Pancreas (tissue), 10 donors: ENCODE measurements around the gene IFI30. TPM values are rescaled to one million over a fixed set of nuclear protein-coding genes. Genes with fewer than 3 reads are reported as not detected.

Experiments used
- ATAC-seq, 4 donors: fragments of 200-7000 bp; cut with Tn5 transposase; one replicate each; pipeline versions ENCODE4 v1.8.0 to v1.9.1; 2020; ENCODE audit warnings: mild to moderate bottlenecking in 4 of 4, moderate library complexity in 4 of 4
- DNase-seq, 6 donors: peaks; one replicate each; pipeline ENCODE4 v3.0.0-alpha.2; 2020
- FAIRE-seq: peaks from 2 replicates; lab custom pipeline; 2012; peaks lifted over from hg19 to GRCh38; lab: Jason Lieb, UNC
- H3K27ac ChIP-seq, 4 donors: fragments of 200-600 bp; sonication (generic); 1 replicate in 3 of 4; 2 replicates in 1 of 4; pipeline versions ENCODE4 v1.5.0 to v1.8.0; 2020
- H3K27me3 ChIP-seq, 4 donors: fragments of 200-600 bp; one replicate each; pipeline ENCODE4 v1.8.0; 2021
- H3K36me3 ChIP-seq, 3 donors: fragments of 200-600 bp; sonication (generic) in 1 of 3; one replicate each; pipeline versions ENCODE4 v1.5.0 to v1.8.0; 2020 to 2021
- H3K4me1 ChIP-seq, 3 donors: fragments of 200-600 bp; one replicate each; pipeline ENCODE4 v1.8.0; 2021
- H3K4me3 ChIP-seq, 4 donors: fragments of 200-600 bp; sonication (generic) in 2 of 4; one replicate each; pipeline versions ENCODE4 v1.5.0 to v1.8.0; 2020 to 2021
- H3K9me3 ChIP-seq, 4 donors: fragments of 200-600 bp; one replicate each; pipeline ENCODE4 v1.8.0; 2021
- CTCF ChIP-seq, 4 donors: fragments of 200-600 bp; sonication (generic) in 3 of 4; IDR thresholded peaks; one replicate each; pipeline versions ENCODE4 v1.5.0 to v1.8.0; 2021; ENCODE audit warnings: antibody characterized with exemption in 4 of 4
- WGBS, 2 donors: extraction: QIAGEN DNeasy Blood & Tissue Kit; methylation state at CpG; one replicate each; pipeline ENCODE4 v1.1.7; 2013; 5-methylcytosine and 5-hydroxymethylcytosine counted together
- intact Hi-C, 3 donors: fragments of 100-400 bp; cut with DNase I; formaldehyde crosslinking; loops; one replicate each; pipeline versions ENCODE4 v1.11.1 to v1.14.2; 2022
- polyA plus RNA-seq, 2 donors: library from polyadenylated mRNA; stranded (reverse); fragments of 200-250 nt; gene quantifications; one replicate each; pipeline ENCODE4 v1.2.3, GENCODE V29; 2013
- total RNA-seq, 6 donors: library from RNA; stranded (reverse); fragmentation: NEBNext Ultra II Directional in 4 of 6; extraction: Animal tissue kit (Norgen Biotek cat#: 25700) in 4 of 6; gene quantifications; one replicate each; pipeline versions ENCODE4 v1.2.1 to v1.2.4, GENCODE V29; 2021 to 2023
- donor health status: healthy with polysubstance abuse.
- donor health status: DM: no; HTN: no; CAD: no; lungs with moderate emphysema.
- donor health status: DM: no; HTN: no; CAD: no.
- donor health status: control.
- donor health status: control.
- donor health status: Bipolar disorder and iron deficiency.
- donor health status: DM: yes; HTN: yes; CAD: no.
- donor health status: DM: no; HTN: no; CAD: no.
- donor health status: DM: no; HTN: no; CAD: no.
- donor health status: DM: yes; HTN: yes; CAD: no.

Gene IFI30
- total and polyA plus RNA-seq, 8 donors, result 12.2 to 108 (median 21.8) TPM

GRCh38 chr19:18196511-18196845 is 22.9 kb downstream of the IFI30 start:
- H3K27me3 ChIP-seq, result no peaks in the 10 kb centered on the region
- H3K27ac ChIP-seq, result no peak overlapping the region
- DNase-seq (no peak), ATAC-seq (no peak), FAIRE-seq (no peak)
- no peak for TF ChIP-seq CTCF (IDR thresholded peaks at IDR 0.05)
- peaks cover 0 to 11% (median 9%) of the 10 kb centered on the region in 3 donors for H3K4me1 ChIP-seq
- intact Hi-C loops, result no loop called here
- 80 to 81% methylated on average over 7 of the region's 7 CpGs for WGBS, 2 donors
- H3K36me3 ChIP-seq, result no peaks in the 10 kb centered on the region
- H3K9me3 ChIP-seq, result no peaks in the 10 kb centered on the region
- no peak overlapping the region for H3K4me3 ChIP-seq

- Histone ChIP-seq H3K4me1 (peaks cover 0 to 11% (median 9%) of the 10 kb centered on the region in 3 donors), H3K36me3 (no peaks in the 10 kb centered on the region), H3K9me3 (no peaks in the 10 kb centered on the region), H3K4me3 (no peak overlapping the region), H3K27me3 (no peaks in the 10 kb centered on the region), H3K27ac (no peak overlapping the region)
- FAIRE-seq (no peak), DNase-seq (no peak), ATAC-seq (no peak)
- TF ChIP-seq CTCF (IDR thresholded peaks at IDR 0.05), result no peak
- intact Hi-C loops, result no loop called here
- 88 to 92% methylated on average over 18 of the region's 18 CpGs for WGBS, 2 donors
These were observed 23.7 kb downstream of the IFI30 start for GRCh38 chr19:18197306-18197705.

DNA sequence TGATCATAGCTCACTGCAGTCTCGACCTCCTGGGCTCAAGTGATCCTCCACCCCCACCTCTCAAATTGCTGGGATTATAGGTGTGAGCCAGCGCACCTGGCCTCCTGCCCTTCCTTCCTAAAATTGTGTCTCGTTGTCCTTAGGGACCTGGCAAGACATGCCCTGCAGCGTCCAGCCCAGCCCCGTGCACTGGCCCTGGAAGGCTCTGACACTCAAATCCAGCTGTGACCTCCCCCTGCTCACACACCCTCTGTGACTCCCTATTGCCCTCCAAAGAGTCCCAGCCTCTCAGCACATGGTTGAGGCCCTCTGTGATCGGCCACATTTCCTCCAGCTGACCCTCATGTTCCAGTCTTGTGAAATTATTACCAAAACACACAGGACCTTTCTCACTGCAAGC is 24.3 kb downstream of the IFI30 start:
- no peak for DNase-seq

GRCh38 chr19:18198374-18198773 is 24.8 kb downstream of the IFI30 start:
- ATAC-seq (no peak), DNase-seq (no peak), FAIRE-seq (no peak)
- Histone ChIP-seq H3K36me3 (no peaks in the 10 kb centered on the region), H3K9me3 (no peaks in the 10 kb centered on the region), H3K27me3 (no peaks in the 10 kb centered on the region), H3K4me1 (peaks cover 0 to 15% (median 9%) of the 10 kb centered on the region in 3 donors), H3K4me3 (no peak overlapping the region), H3K27ac (no peak overlapping the region)
- 84 to 89% methylated on average over 6 of the region's 6 CpGs for WGBS, 2 donors
- TF ChIP-seq CTCF (IDR thresholded peaks at IDR 0.05), result no peak
- intact Hi-C loops, result no loop called here

More for the DNA sequence above, 24.3 kb downstream of the IFI30 start:
- Histone ChIP-seq H3K27me3 (no peaks in the 10 kb centered on the region), H3K36me3 (no peaks in the 10 kb centered on the region), H3K4me3 (no peak overlapping the region), H3K9me3 (no peaks in the 10 kb centered on the region), H3K4me1 (peaks cover 0 to 14% (median 9%) of the 10 kb centered on the region in 3 donors), H3K27ac (no peak overlapping the region)
- FAIRE-seq, result no peak
- TF ChIP-seq CTCF (IDR thresholded peaks at IDR 0.05), result no peak
- no peak for ATAC-seq
- 80 to 82% methylated on average over 6 of the region's 6 CpGs for WGBS, 2 donors
- intact Hi-C loops, result no loop called here

GRCh38 chr19:18202397-18202777 is 28.8 kb downstream of the IFI30 start:
- no peak for DNase-seq
- H3K36me3 ChIP-seq, result no peaks in the 10 kb centered on the region
- TF ChIP-seq CTCF (IDR thresholded peaks at IDR 0.05), result no peak
- no peaks in the 10 kb centered on the region for H3K9me3 ChIP-seq
- FAIRE-seq, result no peak
- no peak overlapping the region for H3K4me3 ChIP-seq
- H3K4me1 ChIP-seq, result peaks cover 0 to 3% (median 0%) of the 10 kb centered on the region in 3 donors
- 82 to 84% methylated on average over 24 of the region's 24 CpGs for WGBS, 2 donors
- H3K27me3 ChIP-seq, result no peaks in the 10 kb centered on the region
- intact Hi-C loops, result no loop called here
- ATAC-seq, result no peak
- H3K27ac ChIP-seq, result no peak overlapping the region
